HL-60 (cell line): ENCODE data around the gene KAZN.

Experiments used
- DNase-seq, 2 experiments: peaks; one replicate each; pipeline ENCODE4 v3.0.0-alpha.2; 2010 to 2020; ENCODE audit warnings: low read depth in 1 of 2, low spot score in 1 of 2
- H3K27ac ChIP-seq: fragments of 250-450 bp; sonication (Bioruptor Pico); replicated peaks from 2 replicates; pipeline ENCODE4 v1.5.1; 2020; ENCODE audit warnings: mild to moderate bottlenecking, moderate library complexity
- H3K27me3 ChIP-seq: fragments of 250-450 bp; sonication (Bioruptor Pico); 2 replicates; pipeline ENCODE4 v1.5.1; 2021; ENCODE audit warnings: mild to moderate bottlenecking, moderate library complexity; ENCODE audit not compliant: insufficient read depth, poor library complexity, severe bottlenecking
- H3K4me3 ChIP-seq: replicated peaks from 2 replicates; pipeline ENCODE4 v1.5.1; 2011; ENCODE audit warnings: mild to moderate bottlenecking, control low read depth, low read length; ENCODE audit not compliant: insufficient read depth
- GABPA ChIP-seq: IDR thresholded peaks from 2 replicates; pipeline ENCODE4 v1.6.1; 2012; ENCODE audit warnings: low read depth
- POLR2AphosphoS5 ChIP-seq: IDR thresholded peaks from 2 replicates; pipeline ENCODE4 v1.6.1; 2012; ENCODE audit warnings: low read depth
- SPI1 ChIP-seq: IDR thresholded peaks from 2 replicates; pipeline ENCODE4 v1.6.1; 2012; ENCODE audit warnings: low read depth, mild to moderate bottlenecking, borderline replicate concordance
- TF ChIP-seq, protein P1 (sequence below): IDR thresholded peaks from one replicate; pipeline ENCODE4 v1.5.1; 2011; ENCODE audit warnings: low read length, control low read depth, inconsistent platforms; ENCODE audit not compliant: insufficient read depth
- TF ChIP-seq, protein P2 (sequence below): IDR thresholded peaks from 2 replicates; pipeline ENCODE4 v1.6.1; 2012; ENCODE audit warnings: low read depth; ENCODE audit not compliant: insufficient replicate concordance

The KAZN gene

DNA sequence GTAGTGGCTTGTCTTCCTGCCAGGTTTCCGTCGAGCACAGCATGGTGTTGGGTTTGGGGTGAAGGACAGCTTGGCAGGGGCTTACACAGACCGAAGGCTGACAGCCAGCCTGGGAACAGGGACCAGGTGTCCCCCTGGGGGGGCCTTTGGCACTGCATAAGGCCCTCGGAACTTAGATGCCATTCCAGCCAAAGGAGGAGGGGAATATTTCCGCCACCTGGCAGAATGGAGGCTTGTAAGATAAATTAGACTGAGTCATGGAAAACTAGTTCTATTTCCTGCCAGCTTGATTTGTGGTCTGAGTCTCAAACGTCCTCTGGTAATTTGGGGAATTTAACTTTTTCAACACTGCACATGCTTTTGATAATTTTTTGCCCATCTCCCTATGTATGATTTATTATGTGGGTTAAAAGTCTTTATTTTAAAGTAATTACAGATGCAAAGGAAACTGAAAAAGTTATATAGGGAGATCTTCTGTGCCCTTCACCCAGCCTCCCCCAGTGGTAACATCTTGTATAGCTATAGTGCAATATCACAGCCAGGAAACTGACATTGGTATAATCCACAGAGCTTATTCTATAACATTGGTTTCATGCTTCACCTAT is 543.6 kb downstream of the KAZN start:
- TF ChIP-seq, protein P1, sequence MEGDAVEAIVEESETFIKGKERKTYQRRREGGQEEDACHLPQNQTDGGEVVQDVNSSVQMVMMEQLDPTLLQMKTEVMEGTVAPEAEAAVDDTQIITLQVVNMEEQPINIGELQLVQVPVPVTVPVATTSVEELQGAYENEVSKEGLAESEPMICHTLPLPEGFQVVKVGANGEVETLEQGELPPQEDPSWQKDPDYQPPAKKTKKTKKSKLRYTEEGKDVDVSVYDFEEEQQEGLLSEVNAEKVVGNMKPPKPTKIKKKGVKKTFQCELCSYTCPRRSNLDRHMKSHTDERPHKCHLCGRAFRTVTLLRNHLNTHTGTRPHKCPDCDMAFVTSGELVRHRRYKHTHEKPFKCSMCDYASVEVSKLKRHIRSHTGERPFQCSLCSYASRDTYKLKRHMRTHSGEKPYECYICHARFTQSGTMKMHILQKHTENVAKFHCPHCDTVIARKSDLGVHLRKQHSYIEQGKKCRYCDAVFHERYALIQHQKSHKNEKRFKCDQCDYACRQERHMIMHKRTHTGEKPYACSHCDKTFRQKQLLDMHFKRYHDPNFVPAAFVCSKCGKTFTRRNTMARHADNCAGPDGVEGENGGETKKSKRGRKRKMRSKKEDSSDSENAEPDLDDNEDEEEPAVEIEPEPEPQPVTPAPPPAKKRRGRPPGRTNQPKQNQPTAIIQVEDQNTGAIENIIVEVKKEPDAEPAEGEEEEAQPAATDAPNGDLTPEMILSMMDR: no peak
- TF ChIP-seq POLR2AphosphoS5 (no peak), GABPA (no peak), SPI1 (no peak)
- TF ChIP-seq, protein P2, sequence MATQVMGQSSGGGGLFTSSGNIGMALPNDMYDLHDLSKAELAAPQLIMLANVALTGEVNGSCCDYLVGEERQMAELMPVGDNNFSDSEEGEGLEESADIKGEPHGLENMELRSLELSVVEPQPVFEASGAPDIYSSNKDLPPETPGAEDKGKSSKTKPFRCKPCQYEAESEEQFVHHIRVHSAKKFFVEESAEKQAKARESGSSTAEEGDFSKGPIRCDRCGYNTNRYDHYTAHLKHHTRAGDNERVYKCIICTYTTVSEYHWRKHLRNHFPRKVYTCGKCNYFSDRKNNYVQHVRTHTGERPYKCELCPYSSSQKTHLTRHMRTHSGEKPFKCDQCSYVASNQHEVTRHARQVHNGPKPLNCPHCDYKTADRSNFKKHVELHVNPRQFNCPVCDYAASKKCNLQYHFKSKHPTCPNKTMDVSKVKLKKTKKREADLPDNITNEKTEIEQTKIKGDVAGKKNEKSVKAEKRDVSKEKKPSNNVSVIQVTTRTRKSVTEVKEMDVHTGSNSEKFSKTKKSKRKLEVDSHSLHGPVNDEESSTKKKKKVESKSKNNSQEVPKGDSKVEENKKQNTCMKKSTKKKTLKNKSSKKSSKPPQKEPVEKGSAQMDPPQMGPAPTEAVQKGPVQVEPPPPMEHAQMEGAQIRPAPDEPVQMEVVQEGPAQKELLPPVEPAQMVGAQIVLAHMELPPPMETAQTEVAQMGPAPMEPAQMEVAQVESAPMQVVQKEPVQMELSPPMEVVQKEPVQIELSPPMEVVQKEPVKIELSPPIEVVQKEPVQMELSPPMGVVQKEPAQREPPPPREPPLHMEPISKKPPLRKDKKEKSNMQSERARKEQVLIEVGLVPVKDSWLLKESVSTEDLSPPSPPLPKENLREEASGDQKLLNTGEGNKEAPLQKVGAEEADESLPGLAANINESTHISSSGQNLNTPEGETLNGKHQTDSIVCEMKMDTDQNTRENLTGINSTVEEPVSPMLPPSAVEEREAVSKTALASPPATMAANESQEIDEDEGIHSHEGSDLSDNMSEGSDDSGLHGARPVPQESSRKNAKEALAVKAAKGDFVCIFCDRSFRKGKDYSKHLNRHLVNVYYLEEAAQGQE: no peak
- Histone ChIP-seq H3K27me3 (no peaks in the 10 kb centered on the region), H3K4me3 (no peak overlapping the region), H3K27ac (no peak overlapping the region)
- DNase-seq: no peak

DNA sequence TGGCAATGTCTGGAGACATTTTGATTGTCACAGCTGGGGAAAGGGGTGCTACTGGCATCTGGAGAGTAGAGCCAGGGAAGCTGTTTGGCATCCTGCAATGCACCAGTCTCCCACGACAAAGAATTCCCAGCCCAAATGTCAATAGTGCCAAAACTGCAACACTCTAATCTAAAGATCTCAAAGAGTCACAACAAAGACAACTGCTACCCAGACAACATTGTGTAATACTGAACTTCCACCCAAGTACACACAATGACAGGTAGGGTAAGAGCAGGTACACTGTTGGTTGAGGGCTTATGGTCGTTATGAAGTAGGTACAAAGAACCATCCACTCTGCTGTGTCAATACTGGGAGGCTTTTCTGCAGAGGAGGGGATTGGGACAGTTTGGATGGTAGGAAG is 546.8 kb downstream of the KAZN start:
- Histone ChIP-seq H3K4me3 (no peak overlapping the region), H3K27me3 (no peaks in the 10 kb centered on the region), H3K27ac (no peak overlapping the region)
- TF ChIP-seq, protein P2: no peak
- DNase-seq: no peak

DNA sequence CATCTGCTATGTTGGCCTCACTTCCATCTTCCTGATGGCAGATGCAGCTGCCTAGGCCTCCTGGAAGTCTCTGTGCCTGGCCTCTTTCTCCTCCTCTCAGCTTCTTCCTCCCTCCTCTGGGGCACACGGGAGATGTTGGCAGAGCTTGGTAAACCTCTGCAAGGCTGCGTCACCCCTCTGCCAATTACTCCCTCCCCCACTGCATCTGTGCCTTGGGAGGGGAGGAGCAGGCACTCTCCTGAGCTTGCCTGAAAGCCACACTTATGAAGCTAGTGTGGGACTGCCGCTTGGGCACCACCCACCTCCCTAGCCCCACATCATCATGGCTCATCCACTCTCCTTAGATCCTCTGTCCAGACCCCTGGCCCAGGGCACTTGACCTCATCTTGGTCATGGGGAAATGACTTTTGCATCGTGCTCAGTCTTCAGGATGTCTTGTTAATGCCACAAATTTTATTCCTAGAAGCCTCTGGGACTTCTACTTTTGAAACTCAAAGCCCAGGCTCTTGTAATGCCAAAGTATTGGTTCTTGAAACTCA is 547.7 kb downstream of the KAZN start:
- DNase-seq: no peak
- H3K27ac ChIP-seq: no peak overlapping the region
- H3K4me3 ChIP-seq: no peak overlapping the region
- TF ChIP-seq, protein P1: no peak
- no peak for TF ChIP-seq POLR2AphosphoS5
- TF ChIP-seq SPI1: no peak
- no peak for TF ChIP-seq GABPA
- TF ChIP-seq, protein P2: no peak
- peaks cover 5% of the 10 kb centered on the region for H3K27me3 ChIP-seq
